22Rv1 (cell line): ENCODE results near the gene OGFR.

ENCODE experiments used
- CTCF ChIP-seq: fragments of 450-650 bp; IDR thresholded peaks from 2 replicates; pipeline ENCODE4 v1.5.1; 2017; ENCODE audit warnings: mild to moderate bottlenecking
- ZFX ChIP-seq: fragments of 450-650 bp; IDR thresholded peaks from 2 replicates; pipeline ENCODE4 v1.6.1; 2017; ENCODE audit warnings: antibody characterized with exemption, borderline replicate concordance

- TF ChIP-seq CTCF, result no peak
- TF ChIP-seq ZFX, result no peak
These were observed 37.9 kb upstream of the OGFR start for GRCh38 chr20:62766716-62767115.
